NCI-H1694 treated with DMSO at 0.1 percent for 48 hours (cell line): Measurements from ENCODE around the gene IRF2.

Experiments used
- DNase-seq: peaks from one replicate; lab custom pipeline; 2025; lab: John Stamatoyannopoulos, UW

IRF2 gene

GRCh38 chr4:184450743-184451535 is 23.4 kb downstream of the IRF2 start:
- DNase-seq: no peak

- DNase-seq: no peak
Measured at GRCh38 chr4:184450045-184450444, 24.3 kb downstream of the IRF2 start.

GRCh38 chr4:184448821-184449220 is 25.5 kb downstream of the IRF2 start:
- DNase-seq: no peak

GRCh38 chr4:184448141-184448540 is 26.2 kb downstream of the IRF2 start:
- DNase-seq: no peak

GRCh38 chr4:184447664-184448063 is 26.7 kb downstream of the IRF2 start:
- DNase-seq: no peak

GRCh38 chr4:184446132-184446658 is 28.2 kb downstream of the IRF2 start:
- DNase-seq: no peak

GRCh38 chr4:184444953-184445309 is 29.4 kb downstream of the IRF2 start:
- DNase-seq: no peak

GRCh38 chr4:184444215-184444952 is 30.0 kb downstream of the IRF2 start:
- no peak for DNase-seq

GRCh38 chr4:184443318-184443717 is 31.0 kb downstream of the IRF2 start:
- DNase-seq: no peak

- DNase-seq: no peak
Measured at GRCh38 chr4:184442314-184442635, 32.1 kb downstream of the IRF2 start.

- DNase-seq: no peak
Measured at GRCh38 chr4:184441461-184442313, 32.7 kb downstream of the IRF2 start.

- DNase-seq: no peak
Measured at GRCh38 chr4:184440595-184441358, 33.6 kb downstream of the IRF2 start.

- no peak for DNase-seq
Measured at GRCh38 chr4:184439856-184440594, 34.3 kb downstream of the IRF2 start.

GRCh38 chr4:184439386-184439785 is 35.0 kb downstream of the IRF2 start:
- no peak for DNase-seq

GRCh38 chr4:184438375-184438774 is 36.0 kb downstream of the IRF2 start:
- DNase-seq: no peak

GRCh38 chr4:184437565-184438265 is 36.6 kb downstream of the IRF2 start:
- no peak for DNase-seq

GRCh38 chr4:184434501-184435066 is 39.8 kb downstream of the IRF2 start:
- DNase-seq: no peak

- DNase-seq: no peak
Measured at GRCh38 chr4:184434021-184434420, 40.3 kb downstream of the IRF2 start.

GRCh38 chr4:184433258-184433892 is 41.0 kb downstream of the IRF2 start:
- DNase-seq: no peak
